ENCODE data around the gene SEZ6L.

The SEZ6L gene

DNA sequence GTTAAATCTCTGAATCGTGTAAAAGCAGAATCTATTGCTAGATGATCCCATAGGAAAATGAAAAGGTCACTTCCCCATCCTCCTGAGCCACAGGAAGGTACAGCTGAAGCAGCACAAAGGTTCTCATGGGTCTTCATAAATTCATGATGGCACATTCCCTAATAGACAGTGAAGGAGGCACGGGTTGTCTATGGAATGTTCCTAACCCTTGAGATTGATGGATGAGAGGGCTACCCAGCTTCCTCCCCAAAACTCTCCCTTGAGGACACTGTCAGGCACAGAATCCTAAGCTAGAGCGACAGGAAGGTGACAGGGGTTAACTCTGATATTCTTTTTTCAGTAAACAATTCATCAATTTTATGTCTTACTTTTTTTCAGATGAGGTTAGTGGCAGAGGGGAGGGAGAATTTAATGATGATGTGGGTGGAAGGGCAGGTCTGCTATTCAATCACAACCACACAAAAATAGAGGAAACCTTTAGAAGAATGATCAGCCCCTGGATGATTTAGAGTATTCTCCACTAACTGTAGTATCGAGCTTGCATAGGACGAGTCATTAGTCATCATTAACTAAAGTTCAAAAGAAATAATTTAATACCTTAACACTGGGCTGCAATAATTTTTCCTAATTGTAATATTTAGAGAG is 33.1 kb downstream of the SEZ6L start:
- H3K27ac Mint-ChIP-seq = no peak overlapping the region
- DNase-seq = no peak
- no peaks in the 10 kb centered on the region for H3K9me3 Mint-ChIP-seq
- no peaks in the 10 kb centered on the region for H3K36me3 Mint-ChIP-seq
- H3K4me3 Mint-ChIP-seq = no peak overlapping the region
- H3K4me1 Mint-ChIP-seq = no peaks in the 10 kb centered on the region
- CTCF ChIA-PET = no interaction called here
- no peaks in the 10 kb centered on the region for H3K27me3 Mint-ChIP-seq

DNA sequence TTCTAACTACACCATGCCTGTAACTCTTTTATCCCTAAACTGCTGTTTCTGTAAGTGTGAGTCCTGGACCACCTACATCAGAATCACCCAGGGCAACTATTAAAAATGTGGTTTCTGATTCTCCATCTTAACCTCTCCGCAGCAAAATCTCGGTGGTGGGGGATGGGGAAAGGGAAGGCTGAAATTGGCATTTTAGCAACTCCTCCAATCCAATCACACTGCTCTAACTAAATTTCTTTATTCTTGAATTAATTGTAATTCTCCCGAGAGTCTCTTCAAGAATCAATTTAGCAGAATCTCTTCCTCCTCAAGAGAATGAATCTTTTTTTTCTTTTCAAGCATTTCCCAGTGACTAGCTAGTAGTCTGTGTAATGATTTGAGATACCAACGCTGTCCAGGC is 36.2 kb downstream of the SEZ6L start:
- DNase-seq = no peak
- H3K9me3 Mint-ChIP-seq = no peaks in the 10 kb centered on the region
- peaks cover 6% of the 10 kb centered on the region for H3K27me3 Mint-ChIP-seq
- CTCF ChIA-PET = no interaction called here
- H3K36me3 Mint-ChIP-seq = no peaks in the 10 kb centered on the region
- H3K4me1 Mint-ChIP-seq = no peaks in the 10 kb centered on the region
- no peak overlapping the region for H3K27ac Mint-ChIP-seq
- H3K4me3 Mint-ChIP-seq = no peak overlapping the region

DNA sequence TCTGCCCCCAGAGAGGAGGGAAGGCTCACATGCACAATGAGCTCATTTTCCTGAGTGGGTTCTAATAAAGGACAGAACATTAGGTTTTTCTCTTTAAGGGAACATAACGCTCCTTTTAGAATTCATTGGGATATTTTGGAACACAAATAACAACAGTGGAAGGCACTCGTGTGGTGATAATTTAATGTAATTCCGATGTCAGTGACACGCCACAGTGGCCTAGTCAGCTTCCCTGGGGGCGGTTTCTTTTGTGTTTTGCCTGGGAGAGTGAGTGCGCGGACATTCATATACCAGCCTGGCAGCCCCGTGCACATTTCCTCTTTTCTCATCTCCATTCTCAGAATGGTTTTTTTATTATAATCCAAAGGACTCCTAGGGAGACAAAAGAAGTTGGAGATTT is 41.1 kb downstream of the SEZ6L start:
- no peak overlapping the region for H3K4me3 Mint-ChIP-seq
- CTCF ChIA-PET = no interaction called here
- H3K4me1 Mint-ChIP-seq = no peaks in the 10 kb centered on the region
- no peak for DNase-seq
- no peaks in the 10 kb centered on the region for H3K9me3 Mint-ChIP-seq
- no peaks in the 10 kb centered on the region for H3K36me3 Mint-ChIP-seq
- peaks cover 14% of the 10 kb centered on the region for H3K27me3 Mint-ChIP-seq
- no peak overlapping the region for H3K27ac Mint-ChIP-seq

DNA sequence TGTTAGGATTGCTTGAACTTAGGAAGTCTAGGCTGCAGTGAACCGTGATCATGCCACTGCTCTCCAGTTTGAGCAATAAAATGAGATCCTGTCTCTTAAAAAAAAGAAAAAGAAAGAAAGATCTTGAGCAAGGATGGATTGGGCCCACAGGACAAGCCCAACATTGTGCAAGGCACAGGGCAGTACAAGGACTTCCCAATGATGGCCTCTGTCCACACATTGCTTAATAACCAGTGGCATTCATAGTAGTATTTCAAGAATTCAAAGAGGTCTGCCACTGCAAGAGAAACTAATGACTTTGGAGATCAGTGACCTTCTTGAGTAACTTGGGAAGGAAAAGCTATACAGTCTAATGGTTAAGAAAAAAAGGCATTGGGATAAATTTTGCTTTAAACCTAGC is 44.6 kb downstream of the SEZ6L start:
- no peaks in the 10 kb centered on the region for H3K4me1 Mint-ChIP-seq
- CTCF ChIA-PET = interaction anchor here (0.6 kb wide), 1 partner anchor 430 kb away, joined by 3 read pairs; no protein-coding TSS in a partner anchor
- H3K27me3 Mint-ChIP-seq = peaks cover 22% of the 10 kb centered on the region
- no peak overlapping the region for H3K27ac Mint-ChIP-seq
- DNase-seq = no peak
- H3K4me3 Mint-ChIP-seq = no peak overlapping the region
- H3K36me3 Mint-ChIP-seq = no peaks in the 10 kb centered on the region
- H3K9me3 Mint-ChIP-seq = no peaks in the 10 kb centered on the region

DNA sequence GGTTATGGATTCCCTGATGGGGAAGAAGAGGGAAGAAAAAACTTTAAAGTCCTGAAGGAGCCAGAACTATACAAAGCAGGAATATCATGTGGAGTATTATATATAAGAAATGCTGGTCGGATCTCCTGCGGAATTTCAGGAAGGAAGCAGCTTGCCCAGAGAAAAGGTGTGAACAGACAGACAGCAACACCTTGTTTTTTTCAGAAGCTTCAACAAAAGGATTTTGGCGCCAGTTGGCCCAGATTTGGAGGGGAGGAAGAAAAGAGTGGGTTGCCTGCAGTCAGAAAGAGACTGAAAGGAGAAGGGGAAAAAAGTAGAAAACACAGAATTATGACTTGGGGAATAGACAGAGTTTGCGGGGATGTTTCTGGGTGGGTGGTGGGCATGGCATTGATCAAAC is 45.2 kb downstream of the SEZ6L start:
- H3K4me1 Mint-ChIP-seq = no peaks in the 10 kb centered on the region
- CTCF ChIA-PET = interaction anchor here (0.6 kb wide), 1 partner anchor 429 kb away, joined by 3 read pairs; no protein-coding TSS in a partner anchor
- H3K9me3 Mint-ChIP-seq = no peaks in the 10 kb centered on the region

DNA sequence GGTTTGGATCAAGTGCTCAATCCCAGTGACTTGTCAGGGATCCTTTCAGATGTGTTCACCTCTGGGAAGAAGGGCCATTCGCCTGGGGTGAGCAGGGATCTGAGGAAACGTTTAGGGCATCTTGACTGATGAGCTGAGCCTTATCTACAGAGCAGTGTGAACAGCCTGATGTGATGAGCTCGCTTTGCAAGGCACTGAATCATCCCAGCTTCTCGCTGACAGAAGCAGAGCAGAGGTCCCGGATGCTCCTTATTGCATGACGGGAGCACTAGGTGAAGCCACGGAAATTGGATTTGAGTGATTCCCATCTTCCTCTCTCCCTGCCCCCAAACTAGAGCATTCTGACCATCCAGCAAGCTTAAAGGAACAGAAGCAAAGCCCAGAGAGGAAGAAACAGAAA is 46.5 kb downstream of the SEZ6L start:
- no peaks in the 10 kb centered on the region for H3K36me3 Mint-ChIP-seq
- no peak overlapping the region for H3K27ac Mint-ChIP-seq
- H3K4me3 Mint-ChIP-seq = no peak overlapping the region
- CTCF ChIA-PET = no interaction called here
- no peaks in the 10 kb centered on the region for H3K9me3 Mint-ChIP-seq
- H3K27me3 Mint-ChIP-seq = peaks cover 16% of the 10 kb centered on the region
- no peaks in the 10 kb centered on the region for H3K4me1 Mint-ChIP-seq
- no peak for DNase-seq

More for the DNA sequence above, 45.2 kb downstream of the SEZ6L start:
- H3K36me3 Mint-ChIP-seq = no peaks in the 10 kb centered on the region
- peaks cover 18% of the 10 kb centered on the region for H3K27me3 Mint-ChIP-seq
- no peak for DNase-seq
- no peak overlapping the region for H3K27ac Mint-ChIP-seq
- H3K4me3 Mint-ChIP-seq = no peak overlapping the region

DNA sequence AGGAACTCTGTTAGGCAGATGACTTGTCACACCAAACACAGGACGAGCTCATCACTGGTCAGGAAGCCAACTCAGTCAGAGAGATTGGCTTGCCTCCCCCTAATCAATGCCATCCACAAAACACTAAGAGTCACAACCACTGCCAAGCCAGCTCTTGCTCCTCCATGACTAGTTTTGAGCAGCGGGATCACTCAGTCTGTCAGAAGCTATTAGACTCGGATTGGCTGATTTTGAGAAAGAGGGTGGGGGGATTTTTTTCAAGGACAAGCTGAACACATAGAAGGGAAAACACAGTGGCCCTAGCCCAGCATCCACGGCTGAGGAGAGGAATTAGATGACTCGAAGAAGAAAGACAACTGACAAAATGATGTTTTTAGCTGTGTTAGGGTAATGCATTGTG is 55.9 kb downstream of the SEZ6L start:
- DNase-seq = no peak
- H3K36me3 Mint-ChIP-seq = no peaks in the 10 kb centered on the region
- no peak overlapping the region for H3K27ac Mint-ChIP-seq
- H3K27me3 Mint-ChIP-seq = peaks cover 3% of the 10 kb centered on the region
- no peaks in the 10 kb centered on the region for H3K9me3 Mint-ChIP-seq
- H3K4me3 Mint-ChIP-seq = no peak overlapping the region
- no peaks in the 10 kb centered on the region for H3K4me1 Mint-ChIP-seq
- CTCF ChIA-PET = no interaction called here

DNA sequence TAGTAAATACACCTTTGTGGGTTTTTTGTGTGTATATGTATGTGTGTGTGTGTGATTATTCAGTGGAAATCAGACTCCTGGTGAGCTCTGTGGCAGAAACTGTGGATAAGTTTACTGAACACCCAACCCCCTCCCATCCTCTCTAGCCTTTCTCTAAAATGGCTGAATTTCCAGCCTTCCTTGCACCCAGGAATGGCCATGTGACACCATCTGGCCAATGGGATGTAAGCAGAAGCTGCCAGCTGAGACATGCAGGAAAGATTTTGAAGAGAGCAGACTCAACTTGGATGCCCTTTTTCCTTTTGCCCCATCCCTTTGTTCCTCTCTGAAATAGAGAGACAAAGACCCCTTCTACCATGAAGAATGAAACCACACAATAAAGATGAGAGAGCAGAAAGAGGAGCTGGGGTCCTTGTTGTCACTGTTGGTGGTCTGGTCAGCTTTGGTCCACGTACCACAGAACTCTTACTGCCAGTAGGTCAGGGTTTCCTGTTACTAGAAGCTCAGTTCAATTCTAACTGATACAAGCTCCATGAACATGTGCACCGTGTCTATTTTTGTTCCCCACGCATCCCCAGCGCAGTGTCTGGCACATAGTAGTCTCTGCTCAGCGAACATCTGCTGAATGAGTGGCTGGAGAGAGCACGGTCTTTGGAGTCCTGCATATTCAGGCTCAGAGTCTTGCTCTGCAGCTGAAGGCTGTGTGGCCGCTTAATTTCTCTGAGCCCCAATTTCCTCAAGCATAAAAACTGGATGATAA is 57.5 kb downstream of the SEZ6L start:
- H3K4me3 Mint-ChIP-seq = no peak overlapping the region
- no peak overlapping the region for H3K27ac Mint-ChIP-seq
- H3K9me3 Mint-ChIP-seq = no peaks in the 10 kb centered on the region
- DNase-seq = no peak
- no peaks in the 10 kb centered on the region for H3K36me3 Mint-ChIP-seq
- CTCF ChIA-PET = no interaction called here
- H3K4me1 Mint-ChIP-seq = no peaks in the 10 kb centered on the region
- H3K27me3 Mint-ChIP-seq = peaks cover 3% of the 10 kb centered on the region

DNA sequence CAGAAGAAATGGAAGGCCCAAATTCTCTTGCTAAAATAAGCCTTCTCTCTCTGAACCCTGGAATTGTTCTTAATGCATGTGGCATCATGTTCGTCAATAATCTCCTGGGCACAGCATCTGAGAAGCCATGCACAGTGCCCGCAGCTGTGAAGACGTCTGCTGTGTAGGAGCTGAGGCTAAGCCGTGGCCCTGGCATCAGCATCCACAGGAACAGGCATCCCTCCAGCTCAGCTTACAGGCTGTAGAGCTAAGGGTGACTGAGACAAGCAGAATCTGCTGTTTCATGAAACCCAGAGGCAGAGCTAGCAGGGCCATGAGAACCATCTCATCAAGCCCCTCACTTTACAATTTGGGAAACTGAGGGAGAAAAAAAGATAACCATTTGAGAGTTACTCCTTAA is 60.6 kb downstream of the SEZ6L start:
- peaks cover 10% of the 10 kb centered on the region for H3K27me3 Mint-ChIP-seq
- H3K4me1 Mint-ChIP-seq = no peaks in the 10 kb centered on the region
- H3K9me3 Mint-ChIP-seq = no peaks in the 10 kb centered on the region
- no peak for DNase-seq
- no peak overlapping the region for H3K27ac Mint-ChIP-seq
- H3K4me3 Mint-ChIP-seq = no peak overlapping the region
- H3K36me3 Mint-ChIP-seq = no peaks in the 10 kb centered on the region
- CTCF ChIA-PET = no interaction called here

DNA sequence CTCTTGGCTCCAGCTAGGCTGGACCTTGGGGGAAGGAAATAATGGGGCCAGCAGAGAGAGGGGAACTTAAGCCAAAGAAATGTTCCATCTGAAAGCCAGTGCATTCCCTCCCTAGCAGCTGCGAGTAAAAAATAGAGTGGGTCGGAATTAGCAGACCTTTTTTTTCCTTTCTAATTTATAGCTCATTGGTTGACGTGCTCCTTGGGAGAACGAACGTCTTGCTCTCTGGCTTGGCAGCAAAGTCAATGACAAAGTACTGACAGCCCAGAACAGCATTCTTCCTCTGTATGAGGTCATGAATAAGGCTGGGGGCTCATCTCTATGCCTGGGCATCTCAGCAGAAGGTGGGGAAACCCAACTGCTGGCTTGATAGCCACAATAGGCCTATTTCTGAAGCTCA is 65.0 kb downstream of the SEZ6L start:
- H3K27ac Mint-ChIP-seq = no peak overlapping the region
- H3K27me3 Mint-ChIP-seq = peaks cover 11% of the 10 kb centered on the region
- H3K4me3 Mint-ChIP-seq = no peak overlapping the region
- DNase-seq = no peak
- no peaks in the 10 kb centered on the region for H3K36me3 Mint-ChIP-seq
- H3K4me1 Mint-ChIP-seq = no peaks in the 10 kb centered on the region
- H3K9me3 Mint-ChIP-seq = no peaks in the 10 kb centered on the region
- CTCF ChIA-PET = no interaction called here

DNA sequence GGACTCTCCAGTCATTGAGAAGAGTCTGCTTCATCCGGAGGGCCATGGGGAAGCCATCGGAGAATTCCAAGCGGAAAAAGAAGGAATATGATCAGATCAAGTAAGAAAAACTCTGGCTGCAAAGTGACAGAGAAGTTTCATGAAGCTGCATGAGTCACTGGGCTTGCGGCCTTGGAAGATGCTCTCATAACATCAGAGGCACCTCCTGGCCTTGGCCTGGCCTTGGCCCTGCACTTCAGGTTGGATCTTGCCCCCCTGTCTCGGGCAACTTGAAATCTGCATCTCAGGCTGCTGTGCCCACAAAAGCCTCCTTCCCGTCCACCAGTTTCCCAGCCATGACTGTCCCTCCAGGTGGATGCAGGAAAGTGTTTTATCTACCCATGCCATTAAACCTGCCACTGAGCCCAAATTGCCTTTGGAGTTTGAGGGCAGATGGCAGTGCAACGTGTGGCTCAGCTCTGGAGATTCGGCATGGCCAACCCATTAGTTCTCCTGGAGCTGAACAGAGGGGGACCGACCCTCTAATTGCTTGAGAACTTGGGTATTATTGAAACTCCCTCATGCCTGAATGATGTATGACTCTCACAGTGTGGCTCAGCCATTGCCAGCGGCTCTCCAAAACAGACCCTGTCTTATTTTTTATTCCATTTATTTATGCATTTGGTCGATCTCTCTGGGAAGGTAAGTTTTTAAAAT is 66.7 kb downstream of the SEZ6L start:
- DNase-seq = no peak
- H3K4me3 Mint-ChIP-seq = no peak overlapping the region
- CTCF ChIA-PET = no interaction called here
- H3K27me3 Mint-ChIP-seq = peaks cover 15% of the 10 kb centered on the region
- no peaks in the 10 kb centered on the region for H3K36me3 Mint-ChIP-seq
- no peak overlapping the region for H3K27ac Mint-ChIP-seq
- no peaks in the 10 kb centered on the region for H3K9me3 Mint-ChIP-seq
- no peaks in the 10 kb centered on the region for H3K4me1 Mint-ChIP-seq

DNA sequence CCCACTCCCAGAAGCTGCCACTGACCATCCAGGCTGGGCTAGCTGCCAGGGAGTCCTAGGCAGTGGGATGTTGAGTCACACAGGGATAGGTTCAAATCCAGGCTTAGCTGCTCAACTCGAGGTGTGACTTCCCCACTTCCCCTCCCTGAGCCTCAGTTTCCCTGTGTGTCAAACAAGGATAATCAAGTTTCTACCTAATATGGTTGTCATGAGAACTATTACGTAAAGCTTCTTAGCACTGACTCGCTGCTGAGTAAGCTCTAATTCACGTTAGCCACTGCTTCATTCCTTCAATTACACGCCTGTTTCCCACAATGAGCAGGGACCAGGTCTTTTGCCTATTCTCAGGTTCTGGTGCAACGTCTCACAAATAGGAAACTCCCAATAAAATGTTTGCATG is 67.7 kb downstream of the SEZ6L start:
- H3K27ac Mint-ChIP-seq = no peak overlapping the region
- CTCF ChIA-PET = no interaction called here
- no peak overlapping the region for H3K4me3 Mint-ChIP-seq
- no peak for DNase-seq
- no peaks in the 10 kb centered on the region for H3K9me3 Mint-ChIP-seq
- H3K4me1 Mint-ChIP-seq = no peaks in the 10 kb centered on the region
- peaks cover 15% of the 10 kb centered on the region for H3K27me3 Mint-ChIP-seq
- H3K36me3 Mint-ChIP-seq = no peaks in the 10 kb centered on the region

DNA sequence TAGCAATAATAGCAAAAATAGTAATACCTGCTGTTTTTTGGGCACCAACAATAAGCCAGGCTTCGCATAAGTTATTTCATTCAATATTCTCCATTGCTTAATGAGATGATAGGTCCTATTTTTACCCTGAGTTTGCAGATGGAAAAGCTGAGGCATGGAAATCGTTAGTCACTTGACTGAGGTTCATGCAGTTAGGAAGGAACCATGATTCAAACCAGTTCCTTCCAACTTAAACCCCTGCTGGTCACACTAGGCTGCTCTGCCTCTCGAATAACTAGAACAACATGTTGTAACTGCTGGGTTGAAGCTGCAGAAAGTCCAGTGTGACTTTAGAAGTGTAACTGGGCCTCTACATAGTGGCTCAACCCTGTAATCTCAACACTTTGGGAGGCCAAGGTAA is 69.3 kb downstream of the SEZ6L start:
- Mint-ChIP-seq H3K9me3 (no peaks in the 10 kb centered on the region), H3K27ac (no peak overlapping the region), H3K4me1 (no peaks in the 10 kb centered on the region), H3K27me3 (peaks cover 18% of the 10 kb centered on the region), H3K4me3 (no peak overlapping the region), H3K36me3 (no peaks in the 10 kb centered on the region)
- no peak for DNase-seq
- CTCF ChIA-PET = no interaction called here

DNA sequence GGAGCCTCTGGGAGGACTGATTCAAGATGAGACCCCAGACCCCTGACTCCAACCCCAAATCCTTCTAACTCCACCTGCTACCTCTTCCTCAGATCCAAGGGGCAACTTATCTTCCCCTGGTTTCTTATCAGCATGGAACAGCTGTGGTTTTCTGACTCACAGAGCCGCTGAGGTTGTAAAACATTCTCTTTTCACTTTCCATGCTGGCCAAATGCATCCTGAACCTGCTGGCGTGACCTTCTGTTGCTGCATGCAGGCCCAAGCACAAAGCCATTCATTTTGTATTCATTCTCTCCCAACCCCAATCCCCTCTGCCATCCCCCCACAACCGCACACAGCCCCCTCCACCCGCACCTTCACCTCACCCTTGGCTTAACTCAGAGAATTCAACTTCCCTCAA is 70.3 kb downstream of the SEZ6L start:
- Mint-ChIP-seq H3K4me1 (no peaks in the 10 kb centered on the region), H3K4me3 (no peak overlapping the region), H3K36me3 (no peaks in the 10 kb centered on the region), H3K27ac (no peak overlapping the region), H3K27me3 (peaks cover 11% of the 10 kb centered on the region), H3K9me3 (no peaks in the 10 kb centered on the region)
- CTCF ChIA-PET = no interaction called here
- DNase-seq = no peak

DNA sequence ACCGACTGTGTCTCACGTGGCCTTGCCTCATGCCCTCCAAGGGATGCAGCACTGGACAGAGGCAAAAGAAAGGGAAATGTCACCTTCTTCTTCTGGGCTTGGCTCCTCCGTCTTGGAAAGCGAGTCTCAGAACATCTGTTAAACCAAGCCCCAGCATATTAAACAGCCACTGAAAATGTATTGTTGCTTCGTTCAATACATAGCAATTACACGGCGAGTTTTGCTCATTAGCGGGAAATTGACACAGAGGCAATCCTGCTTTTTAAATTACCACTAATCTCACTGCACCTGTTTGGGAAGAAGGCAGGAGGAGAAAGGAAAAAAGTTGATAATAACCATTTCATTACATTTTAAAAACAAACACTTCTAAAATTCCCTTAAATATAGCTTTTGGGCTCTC is 72.1 kb downstream of the SEZ6L start:
- H3K27me3 Mint-ChIP-seq = peaks cover 11% of the 10 kb centered on the region
- no peak overlapping the region for H3K4me3 Mint-ChIP-seq
- no peaks in the 10 kb centered on the region for H3K36me3 Mint-ChIP-seq
- H3K4me1 Mint-ChIP-seq = no peaks in the 10 kb centered on the region
- DNase-seq = no peak
- H3K27ac Mint-ChIP-seq = no peak overlapping the region
- no peaks in the 10 kb centered on the region for H3K9me3 Mint-ChIP-seq
- CTCF ChIA-PET = no interaction called here
